SK-N-SH treated with all-trans-retinoic acid at 6 μM for 48 hours (cell line): ENCODE data around the gene TRPV3.

Experiments used
- ATAC-seq: fragments of 200-7000 bp; cut with Tn5 transposase; 3 replicates; pipeline ENCODE4 v1.9.1; 2020; ENCODE audit warnings: mild to moderate bottlenecking, moderate library complexity
- ARNTL ChIP-seq: fragments of 450-650 bp; formaldehyde crosslinking; IDR thresholded peaks from 2 replicates; pipeline ENCODE4 v1.5.0; 2020; ENCODE audit warnings: low read depth, mild to moderate bottlenecking, moderate library complexity, borderline replicate concordance
- BACH2 ChIP-seq: fragments of 250-450 bp; sonication (Bioruptor Pico); IDR thresholded peaks from 2 replicates; pipeline ENCODE4 v1.9.0; 2021; ENCODE audit warnings: mild to moderate bottlenecking, borderline replicate concordance
- CREB5 ChIP-seq: fragments of 250-450 bp; sonication (Bioruptor Pico); IDR thresholded peaks from 2 replicates; pipeline ENCODE4 v1.5.1; 2020; ENCODE audit warnings: low read depth, mild to moderate bottlenecking, moderate library complexity
- CSDC2 ChIP-seq: fragments of 250-450 bp; sonication (Bioruptor Pico); IDR thresholded peaks from 2 replicates; pipeline ENCODE4 v1.5.0; 2020; ENCODE audit warnings: mild to moderate bottlenecking, moderate library complexity
- CSRNP3 ChIP-seq: fragments of 250-450 bp; sonication (Bioruptor Pico); IDR thresholded peaks from 2 replicates; pipeline ENCODE4 v1.5.1; 2021; ENCODE audit warnings: mild to moderate bottlenecking, moderate library complexity
- ESRRG ChIP-seq: fragments of 250-450 bp; sonication (Bioruptor Pico); IDR thresholded peaks from 2 replicates; pipeline ENCODE4 v1.6.1; 2021; ENCODE audit warnings: mild to moderate bottlenecking
- GLIS3 ChIP-seq: fragments of 250-450 bp; sonication (Bioruptor Pico); IDR thresholded peaks from 2 replicates; pipeline ENCODE4 v1.5.0; 2020; ENCODE audit warnings: mild to moderate bottlenecking, moderate library complexity
- ISL1 ChIP-seq: fragments of 250-450 bp; sonication (Bioruptor Pico); IDR thresholded peaks from 2 replicates; pipeline ENCODE4 v2.1.2; 2022; ENCODE audit warnings: mild to moderate bottlenecking, moderate library complexity
- OSR1 ChIP-seq: fragments of 250-450 bp; sonication (Bioruptor Pico); IDR thresholded peaks from 2 replicates; pipeline ENCODE4 v1.8.0; 2022; ENCODE audit warnings: moderate library complexity, mild to moderate bottlenecking, inconsistent platforms
- POU6F1 ChIP-seq: fragments of 250-450 bp; sonication (Bioruptor Pico); IDR thresholded peaks from 2 replicates; pipeline ENCODE4 v1.8.0; 2021; ENCODE audit warnings: low read depth, mild to moderate bottlenecking, moderate library complexity, borderline replicate concordance
- PPARA ChIP-seq: fragments of 250-450 bp; sonication (Bioruptor Pico); IDR thresholded peaks from 2 replicates; pipeline ENCODE4 v1.5.0; 2020; ENCODE audit warnings: mild to moderate bottlenecking, borderline replicate concordance
- RARB ChIP-seq: fragments of 250-450 bp; sonication (Bioruptor Pico); IDR thresholded peaks from 2 replicates; pipeline ENCODE4 v1.8.0; 2021; ENCODE audit warnings: mild to moderate bottlenecking, moderate library complexity
- SNAI2 ChIP-seq: fragments of 250-450 bp; sonication (Bioruptor Pico); IDR thresholded peaks from 2 replicates; pipeline ENCODE4 v1.5.0; 2020; ENCODE audit warnings: mild to moderate bottlenecking, moderate library complexity
- TCF4 ChIP-seq: fragments of 250-450 bp; sonication (Bioruptor Pico); IDR thresholded peaks from 2 replicates; pipeline ENCODE4 v1.8.0; 2021; ENCODE audit warnings: mild to moderate bottlenecking, moderate library complexity, borderline replicate concordance
- TOX ChIP-seq: fragments of 250-450 bp; sonication (Bioruptor Pico); IDR thresholded peaks from 2 replicates; pipeline ENCODE4 v1.8.0; 2021; ENCODE audit warnings: mild to moderate bottlenecking, moderate library complexity, borderline replicate concordance
- TSHZ2 ChIP-seq: fragments of 250-450 bp; sonication (Bioruptor Pico); IDR thresholded peaks from 2 replicates; pipeline ENCODE4 v1.5.0; 2020; ENCODE audit warnings: mild to moderate bottlenecking, moderate library complexity
- ZC3H10 ChIP-seq: fragments of 250-450 bp; sonication (Bioruptor Pico); IDR thresholded peaks from 2 replicates; pipeline ENCODE4 v1.5.1; 2021; ENCODE audit warnings: mild to moderate bottlenecking, moderate library complexity
- ZFP3 ChIP-seq: fragments of 250-450 bp; sonication (Bioruptor Pico); IDR thresholded peaks from 2 replicates; pipeline ENCODE4 v1.5.0; 2020; ENCODE audit warnings: mild to moderate bottlenecking, moderate library complexity
- ZFP30 ChIP-seq: fragments of 450-650 bp; formaldehyde crosslinking; IDR thresholded peaks from 2 replicates; pipeline ENCODE4 v1.5.0; 2022; ENCODE audit warnings: mild to moderate bottlenecking, moderate library complexity
- ZNF565 ChIP-seq: fragments of 450-650 bp; formaldehyde crosslinking; conservative IDR thresholded peaks from 2 replicates; pipeline ENCODE4 v1.5.0; 2020; ENCODE audit warnings: low read depth, mild to moderate bottlenecking, moderate library complexity
- ZNF70 ChIP-seq: fragments of 450-650 bp; formaldehyde crosslinking; IDR thresholded peaks from 2 replicates; pipeline ENCODE4 v1.5.0; 2020; ENCODE audit warnings: mild to moderate bottlenecking, moderate library complexity
- ZNF8 ChIP-seq: fragments of 450-650 bp; formaldehyde crosslinking; IDR thresholded peaks from 2 replicates; pipeline ENCODE4 v1.5.0; 2020; ENCODE audit warnings: mild to moderate bottlenecking, moderate library complexity

TRPV3 gene

GRCh38 chr17:3527896-3528295 is 29.7 kb downstream of the TRPV3 start:
- no peak for TF ChIP-seq GLIS3 (CRISPR knock-in tag)
- no peak for TF ChIP-seq ARNTL (CRISPR knock-in tag)
- TF ChIP-seq ESRRG (CRISPR knock-in tag) = no peak
- TF ChIP-seq ZFP30 (CRISPR knock-in tag) = no peak
- no peak for TF ChIP-seq CSDC2 (CRISPR knock-in tag)
- no peak for TF ChIP-seq ZFP3 (CRISPR knock-in tag)
- no peak for TF ChIP-seq CREB5
- TF ChIP-seq TSHZ2 (CRISPR knock-in tag) = no peak
- no peak for TF ChIP-seq ZNF565
- TF ChIP-seq CSRNP3 (CRISPR knock-in tag) = no peak
- TF ChIP-seq POU6F1 = no peak
- TF ChIP-seq RARB (CRISPR knock-in tag) = no peak
- no peak for TF ChIP-seq PPARA
- no peak for TF ChIP-seq TOX
- no peak for TF ChIP-seq ISL1 (CRISPR knock-in tag)
- no peak for TF ChIP-seq SNAI2
- TF ChIP-seq OSR1 (CRISPR knock-in tag) = no peak
- no peak for TF ChIP-seq ZNF70 (CRISPR knock-in tag)
- TF ChIP-seq ZC3H10 = no peak
- TF ChIP-seq, all 23 proteins: peak for 0
- ATAC-seq = no peak

- no peak for ATAC-seq
Observed at GRCh38 chr17:3527468-3527867, 30.1 kb downstream of the TRPV3 start.

More at GRCh38 chr17:3527468-3527867, 30.1 kb downstream of the TRPV3 start:
- TF ChIP-seq ZFP3 (CRISPR knock-in tag) (no peak), CSRNP3 (CRISPR knock-in tag) (no peak), OSR1 (CRISPR knock-in tag) (no peak), BACH2 (CRISPR knock-in tag) (no peak), ZC3H10 (no peak), CREB5 (no peak), SNAI2 (no peak), ZNF565 (no peak), TCF4 (CRISPR knock-in tag) (no peak), GLIS3 (CRISPR knock-in tag) (no peak), POU6F1 (no peak), RARB (CRISPR knock-in tag) (no peak), PPARA (no peak), CSDC2 (CRISPR knock-in tag) (no peak), TOX (no peak), TSHZ2 (CRISPR knock-in tag) (no peak), ZNF8 (CRISPR knock-in tag) (no peak)
